ENCODE results near the gene BAIAP2. TPM values are rescaled to one million over a fixed set of nuclear protein-coding genes. Genes with fewer than 3 reads are reported as not detected.

Gene BAIAP2
- total and polyA plus RNA-seq, 10 of the 15 experiments (the other 5 are each of a cell fraction or from before 2014, with no cell fraction given), result 0.15 to 1.2 (median 0.46) TPM; not detected in 2

- SMC1A ChIA-PET (ENCODE audit: uncharacterized antibody, unreplicated experiment), result no interaction called here
- intact Hi-C loops (cut with micrococcal nuclease; ENCODE audit: unreplicated experiment) (no loop called here), in situ Hi-C loops (cut with MboI) (loop anchor here (10.0 kb wide), 1 partner anchor 66 kb away; no protein-coding TSS in a partner anchor)
- H3K27me3 ChIP-seq (replicated peaks in 1 of 2; ENCODE audit: control insufficient read depth in 2 of 2, insufficient read depth in 2 of 2, low read length in 1 of 2), result peaks cover 0 to 3% of the 10 kb centered on the region in 2 experiments; a peak in 2 of 4 replicates
- 40% methylated on average over 11 of the region's 12 CpGs for WGBS (ENCODE audit: insufficient coverage, insufficient replicate concordance, low lambda C conversion rate, missing lambda C conversion rate)
- H4K20me1 ChIP-seq (ENCODE audit: control insufficient read depth, insufficient read depth), result no peaks in the 10 kb centered on the region
- no peak for ATAC-seq
- FAIRE-seq, result no peak
- POLR2A ChIA-PET, result no interaction called here
- TF ChIP-seq NBN (IDR thresholded peaks at IDR 0.05), result no peak
- TF ChIP-seq IRF4 (IDR thresholded peaks at IDR 0.05; ENCODE audit: low read depth, low read length), result no peak
- TF ChIP-seq SREBF2 (IDR thresholded peaks at IDR 0.05; ENCODE audit: low read length), result no peak
- no peak for TF ChIP-seq RAD21 (IDR thresholded peaks at IDR 0.05; ENCODE audit: insufficient read depth, low read depth, low read length)
- TF ChIP-seq RELA (IDR thresholded peaks at IDR 0.05; ENCODE audit: borderline replicate concordance, partially characterized antibody), result no peak
- TF ChIP-seq SMAD5 (IDR thresholded peaks at IDR 0.05; ENCODE audit: low read depth), result no peak
- TF ChIP-seq TCF3 (IDR thresholded peaks at IDR 0.05; ENCODE audit: borderline replicate concordance, insufficient read depth, low read depth, low read length), result no peak
- TF ChIP-seq LARP7 (IDR thresholded peaks at IDR 0.05), result no peak
- no peak for TF ChIP-seq HDAC2 (IDR thresholded peaks at IDR 0.05)
- no peak for TF ChIP-seq IKZF2 (IDR thresholded peaks at IDR 0.05)
- TF ChIP-seq TARDBP (IDR thresholded peaks at IDR 0.05; ENCODE audit: borderline replicate concordance), result no peak
- TF ChIP-seq GABPA (IDR thresholded peaks at IDR 0.05; ENCODE audit: low read depth), result no peak
- TF ChIP-seq ZBTB4 (CRISPR knock-in tag; IDR thresholded peaks at IDR 0.05), result no peak
- TF ChIP-seq MXI1 (IDR thresholded peaks at IDR 0.05; ENCODE audit: low read depth, low read length), result no peak
- BruUV-seq (replicated peaks), result no TSS peak
- no peak for DNase-seq (ENCODE audit: low read depth, low spot score)
- H3K36me3 ChIP-seq (ENCODE audit: control insufficient read depth in 2 of 2, insufficient read depth in 2 of 2, low read length in 1 of 2), result no peaks in the 10 kb centered on the region
- H3K4me2 ChIP-seq (ENCODE audit: control insufficient read depth, insufficient read depth), result no peak overlapping the region
- H3K4me3 ChIP-seq, result no peak overlapping the region
- H3K27ac ChIP-seq (ENCODE audit: control insufficient read depth, insufficient read depth), result no peak overlapping the region
- H3K9ac ChIP-seq (ENCODE audit: control insufficient read depth, insufficient read depth, low read length), result no peak overlapping the region
- CTCF ChIA-PET, result no interaction called here
- RAD21 ChIA-PET (ENCODE audit: unreplicated experiment), result interaction anchor here (0.6 to 1.1 kb wide), 2 partner anchors 66 to 74 kb away, joined by 3 read pairs; no protein-coding TSS in a partner anchor
- H2AFZ ChIP-seq (ENCODE audit: control insufficient read depth, low read depth, low read length), result no peak overlapping the region
- H3K9me3 ChIP-seq (replicated peaks; ENCODE audit: control insufficient read depth, insufficient read depth, low read length), result no peaks in the 10 kb centered on the region; the same call in 2 of the 3 replicates
- H3K4me1 ChIP-seq (ENCODE audit: control insufficient read depth, insufficient read depth, low read length), result no peaks in the 10 kb centered on the region
- H3K79me2 ChIP-seq (ENCODE audit: control insufficient read depth, insufficient read depth, low read length), result no peaks in the 10 kb centered on the region
Measured at GRCh38 chr17:81028506-81028858, 6.5 kb upstream of the BAIAP2 start.
